ENCODE results near the gene SLC22A1. TPM values are rescaled to one million over a fixed set of nuclear protein-coding genes. Genes with fewer than 3 reads are reported as not detected.
"Not testable (repeated sequence)": the region's sequence is repeated elsewhere in the genome, so short reads cannot be mapped to it uniquely, and the experiment has no call there.

SLC22A1 gene
- total RNA-seq, 1 donor from 2014 or later = 0.44 TPM

DNA sequence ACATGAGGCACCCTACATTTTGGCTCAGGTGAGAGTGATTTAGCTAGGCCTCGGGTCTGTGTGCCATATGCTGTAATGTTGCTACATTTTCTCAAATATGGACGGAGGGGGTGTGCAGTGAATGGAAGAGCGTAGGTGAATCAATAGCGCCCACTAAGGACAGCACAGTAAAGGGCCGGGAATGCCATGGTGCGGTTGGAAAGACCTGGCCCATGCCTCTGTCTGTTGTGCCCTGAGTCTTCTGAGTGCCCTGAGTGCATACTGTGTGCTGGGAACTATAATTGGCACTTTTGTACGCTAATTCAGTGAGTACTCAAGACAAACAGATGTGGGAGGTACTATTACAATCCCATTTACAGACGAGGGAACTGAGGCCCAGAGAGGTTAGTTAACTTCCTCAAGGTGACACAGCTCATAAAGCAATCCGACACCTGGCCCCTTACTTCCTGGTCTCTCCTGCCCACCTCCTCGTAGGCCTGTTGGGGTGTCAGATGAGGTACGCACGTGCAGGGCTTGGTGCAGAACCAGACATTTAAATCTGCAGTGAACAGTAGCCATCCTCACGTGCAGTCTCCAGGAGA is 17.3 kb downstream of the SLC22A1 start:
- no peak for ATAC-seq

DNA sequence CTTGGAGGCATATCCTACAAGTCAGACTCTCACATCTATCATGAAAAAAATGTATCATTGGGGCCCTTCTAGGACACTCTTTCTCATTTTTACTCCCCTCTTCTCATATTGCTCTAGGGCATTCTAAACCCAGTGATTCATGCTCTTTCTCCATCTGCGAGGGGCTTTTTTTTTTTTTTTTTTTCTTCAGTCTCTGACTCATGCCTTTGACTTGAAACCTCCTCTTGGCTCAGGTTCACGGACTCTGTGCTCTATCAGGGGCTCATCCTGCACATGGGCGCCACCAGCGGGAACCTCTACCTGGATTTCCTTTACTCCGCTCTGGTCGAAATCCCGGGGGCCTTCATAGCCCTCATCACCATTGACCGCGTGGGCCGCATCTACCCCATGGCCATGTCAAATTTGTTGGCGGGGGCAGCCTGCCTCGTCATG is 17.8 kb downstream of the SLC22A1 start:
- ATAC-seq = no peak

DNA sequence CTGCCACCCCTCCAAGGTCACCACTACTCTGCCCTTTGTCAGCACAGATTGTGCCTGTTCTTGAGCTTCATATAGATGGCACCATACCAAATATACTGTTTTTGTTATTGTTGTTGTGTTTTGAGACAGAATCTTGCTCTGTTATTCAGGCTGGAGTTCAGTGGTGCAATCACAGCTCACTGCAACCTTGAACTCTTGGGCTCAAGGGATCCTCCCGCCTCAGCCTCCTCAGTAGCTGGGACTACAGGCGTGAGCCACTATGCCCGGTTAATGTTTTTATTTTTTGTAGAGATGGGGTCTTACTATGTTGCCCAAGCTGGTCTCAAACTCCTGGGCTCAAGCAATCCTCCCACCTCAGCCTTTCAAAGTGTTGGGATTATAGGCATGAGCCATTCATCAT is 18.9 kb downstream of the SLC22A1 start:
- not testable (repeated sequence) for ATAC-seq

DNA sequence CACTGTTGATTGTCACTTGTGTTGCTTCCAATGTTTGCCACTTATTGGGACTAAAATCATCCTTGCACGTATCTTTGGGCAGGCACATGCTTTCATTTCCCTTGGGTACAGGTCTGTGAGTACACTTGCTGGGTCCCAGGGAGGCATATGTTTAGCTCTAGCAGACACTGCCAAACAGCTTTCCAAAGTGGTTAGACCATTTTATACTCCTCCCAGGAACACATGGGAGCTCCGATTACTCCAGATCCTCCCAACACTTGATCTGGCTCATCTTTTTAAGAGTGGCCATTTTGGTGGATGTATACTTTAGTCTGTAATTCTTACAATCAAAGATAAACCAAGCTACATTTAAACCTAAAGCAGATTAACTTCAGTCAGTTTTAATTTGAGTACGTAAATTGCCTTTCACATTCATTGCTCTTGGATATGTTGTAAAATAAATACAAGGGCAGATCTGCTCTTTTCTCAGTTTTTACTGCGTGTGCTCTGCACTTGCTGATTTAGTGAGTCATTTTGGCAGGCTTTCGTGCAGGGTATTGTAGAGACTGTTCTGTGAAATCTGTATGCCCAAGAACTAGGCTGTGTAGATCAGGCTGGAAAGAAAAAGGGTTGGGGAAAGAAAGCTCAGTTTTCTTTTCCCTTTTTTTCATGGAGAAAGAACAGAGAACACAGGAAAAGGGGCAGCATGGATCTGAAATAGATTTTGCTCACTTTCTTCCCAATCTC is 19.5 kb downstream of the SLC22A1 start:
- ATAC-seq = no peak

DNA sequence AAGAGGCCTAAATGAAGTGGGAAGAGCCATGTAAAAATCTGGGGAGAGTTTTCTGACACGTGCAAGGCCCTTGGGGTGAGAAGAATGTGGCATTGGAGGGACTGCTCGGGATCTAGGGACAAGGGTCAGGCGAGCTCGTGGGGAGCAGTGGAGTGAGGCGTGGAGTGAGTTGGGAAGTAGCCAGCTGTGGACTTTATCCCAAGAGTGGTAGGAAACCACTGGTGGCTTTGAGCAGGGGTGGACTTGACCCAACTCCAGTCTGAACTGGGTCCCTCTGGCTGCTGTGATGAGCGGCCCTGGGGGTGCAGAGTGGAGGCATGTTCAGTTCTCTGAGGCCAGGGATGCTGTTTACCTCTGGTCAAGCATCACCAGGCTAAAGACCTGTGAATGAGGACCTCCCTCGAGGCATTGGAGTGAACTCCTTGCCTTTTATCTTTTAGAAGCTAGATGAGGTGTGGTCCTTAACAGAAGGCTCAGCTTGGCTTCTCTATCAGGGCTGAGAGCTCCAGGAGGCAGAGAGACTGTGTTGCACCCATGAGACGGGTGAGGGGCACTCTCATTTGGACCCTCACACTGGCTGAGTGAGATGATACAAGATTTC is 20.6 kb downstream of the SLC22A1 start:
- no peak for ATAC-seq

DNA sequence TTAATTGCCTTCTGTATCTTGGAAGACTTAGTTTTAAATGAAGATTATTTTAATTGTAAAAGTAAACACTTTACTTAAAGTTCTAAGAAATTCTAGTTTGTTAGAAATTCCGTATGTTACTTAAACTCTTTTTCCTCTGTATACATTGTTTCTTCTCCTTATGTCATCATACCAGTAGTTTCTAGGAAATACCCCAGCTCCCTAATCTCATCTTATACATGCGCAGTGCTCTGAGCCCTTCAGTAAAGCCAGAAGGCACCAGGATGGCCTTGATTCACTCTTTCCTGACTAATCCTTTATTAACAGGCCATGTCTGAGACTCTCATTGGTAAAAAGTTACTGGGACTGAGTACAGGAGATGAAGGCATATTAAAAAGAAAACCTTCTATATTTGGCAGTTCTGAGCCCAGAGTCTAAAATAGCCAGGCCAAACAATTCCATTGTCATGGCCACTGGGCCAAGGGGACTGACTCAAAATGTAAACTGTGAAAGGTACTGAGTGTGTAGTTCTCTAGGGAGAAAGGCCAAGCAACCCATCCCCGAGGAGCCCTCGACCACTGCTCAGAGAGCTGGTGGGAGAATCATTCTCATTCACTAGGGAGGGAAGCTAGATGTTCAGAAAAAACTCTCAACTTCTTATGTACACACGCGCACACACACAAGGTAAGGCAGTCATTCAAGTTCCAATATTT is 25.0 kb downstream of the SLC22A1 start:
- no peak for ATAC-seq

DNA sequence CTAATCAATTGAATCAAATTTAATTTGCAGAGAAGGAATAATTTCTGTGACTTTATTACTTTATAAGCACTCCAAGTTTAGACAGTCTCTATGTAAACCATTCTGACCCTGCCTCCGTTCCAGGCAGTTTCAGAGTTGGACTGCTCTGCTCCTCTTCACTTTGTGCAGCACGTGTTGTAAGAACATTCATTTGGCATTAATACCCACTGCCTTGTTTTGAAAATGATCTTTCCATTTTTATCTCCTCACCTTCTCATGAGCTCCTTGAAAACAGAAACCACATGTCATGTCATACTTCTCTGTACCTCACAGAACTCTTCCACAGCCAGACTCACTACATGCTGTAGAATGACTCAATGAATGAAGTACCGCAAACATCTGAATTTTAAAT is 25.5 kb downstream of the SLC22A1 start:
- no peak for ATAC-seq

DNA sequence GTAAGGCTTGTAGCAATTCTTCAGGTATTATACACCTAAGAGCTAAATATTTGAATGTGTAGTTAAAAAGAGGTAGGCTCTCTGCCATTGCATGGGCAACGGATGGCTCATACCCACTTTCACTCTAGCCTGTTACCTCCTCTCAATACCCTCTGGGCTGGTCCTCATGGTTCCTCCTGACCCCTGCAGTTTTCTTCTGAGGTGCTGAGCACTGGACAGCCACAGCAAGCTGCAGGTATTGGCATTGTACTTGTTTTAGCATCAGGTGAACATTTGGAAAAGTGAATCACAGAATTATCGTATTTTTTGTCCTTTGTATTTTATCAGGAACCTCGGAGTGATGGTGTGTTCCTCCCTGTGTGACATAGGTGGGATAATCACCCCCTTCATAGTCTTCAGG is 32.9 kb downstream of the SLC22A1 start:
- ATAC-seq = no peak

DNA sequence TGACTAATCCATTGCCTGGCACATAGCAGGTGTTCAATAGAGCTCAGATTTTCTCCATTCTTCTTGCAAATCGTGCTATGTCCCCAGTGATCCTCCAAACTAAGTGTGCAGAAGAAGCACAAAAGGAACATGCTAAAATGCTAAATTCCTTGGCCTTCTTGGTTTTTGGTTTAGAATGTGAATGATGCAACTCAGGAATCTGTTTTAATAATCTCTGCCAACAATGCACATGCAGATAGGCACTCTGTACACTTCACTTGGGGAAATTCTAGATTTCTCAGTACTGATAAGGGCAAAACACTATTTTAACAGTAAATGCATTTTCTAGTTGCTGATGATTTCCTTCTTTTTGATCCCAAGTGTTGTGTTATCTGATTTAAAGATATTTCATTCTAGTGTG is 35.2 kb downstream of the SLC22A1 start:
- ATAC-seq = no peak

DNA sequence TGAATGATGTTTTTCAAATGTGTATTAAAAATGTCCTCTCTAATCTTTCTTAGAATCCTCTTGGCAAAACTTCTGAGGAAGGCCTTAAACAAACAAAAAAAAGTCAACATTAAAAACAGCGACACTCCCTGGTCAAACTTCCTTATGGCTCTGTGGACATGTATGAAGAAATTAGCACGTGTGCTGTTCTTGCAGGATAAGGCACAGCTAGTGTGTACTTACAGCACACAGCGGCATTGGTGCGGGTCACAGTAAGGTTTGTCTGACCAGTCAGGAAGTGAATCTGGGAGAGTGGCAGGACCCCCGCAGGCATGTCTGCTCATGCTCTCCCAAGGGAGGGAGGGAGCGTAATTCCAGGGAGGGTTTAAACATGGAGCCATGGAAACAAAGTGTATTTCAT is 38.8 kb downstream of the SLC22A1 start:
- ATAC-seq = no peak

DNA sequence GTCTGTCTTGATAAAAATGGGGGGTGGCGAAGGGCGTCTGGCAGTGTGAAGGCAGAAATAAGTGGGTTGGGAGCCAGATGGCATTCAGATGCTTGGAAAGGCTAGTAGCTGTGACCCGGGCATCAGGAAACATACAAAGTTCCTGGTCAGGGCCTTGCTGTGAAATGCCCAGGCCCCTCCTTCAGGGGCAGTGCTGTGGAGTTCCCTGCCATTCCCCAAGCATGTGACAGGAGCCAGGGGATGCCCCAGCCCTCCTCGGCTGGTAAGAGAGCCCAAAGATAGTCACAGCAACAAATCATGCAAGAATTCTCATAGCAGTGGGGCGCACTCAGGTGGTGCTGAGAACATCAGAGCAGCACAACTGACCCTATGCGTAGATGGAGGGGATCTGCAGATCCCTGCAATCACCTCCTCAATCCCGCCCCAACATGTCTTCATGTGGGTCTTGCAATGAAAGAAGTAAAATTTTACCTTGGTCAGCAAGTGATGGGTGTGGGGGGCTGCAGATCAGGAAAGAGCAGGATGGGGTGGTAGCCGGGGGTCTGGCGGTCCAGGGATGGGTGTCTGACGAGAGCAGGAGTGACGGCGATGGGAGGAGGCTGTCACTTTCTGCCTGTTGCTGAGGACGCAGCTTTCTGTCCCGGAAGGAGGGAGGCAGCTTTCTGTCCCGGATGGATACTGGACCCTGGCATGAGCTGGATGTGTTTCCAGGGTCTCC is 39.5 kb downstream of the SLC22A1 start:
- ATAC-seq = no peak

DNA sequence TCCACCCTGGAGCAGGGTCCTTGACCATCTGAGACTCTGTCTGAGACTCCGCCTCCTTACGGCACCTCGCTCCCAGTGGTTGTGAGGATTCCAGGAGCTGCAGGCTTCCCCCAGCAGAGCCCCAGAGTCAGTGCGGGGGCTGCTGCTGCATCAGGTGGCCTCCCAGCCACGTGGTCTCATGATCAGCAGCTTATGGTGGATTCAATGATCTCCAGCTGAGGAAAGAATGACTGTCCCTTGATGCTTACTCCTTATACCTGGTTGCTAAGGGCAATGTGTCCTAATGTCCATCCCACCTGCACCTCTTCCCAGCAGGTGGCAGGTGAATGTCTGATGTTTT is 40.0 kb downstream of the SLC22A1 start:
- no peak for ATAC-seq

DNA sequence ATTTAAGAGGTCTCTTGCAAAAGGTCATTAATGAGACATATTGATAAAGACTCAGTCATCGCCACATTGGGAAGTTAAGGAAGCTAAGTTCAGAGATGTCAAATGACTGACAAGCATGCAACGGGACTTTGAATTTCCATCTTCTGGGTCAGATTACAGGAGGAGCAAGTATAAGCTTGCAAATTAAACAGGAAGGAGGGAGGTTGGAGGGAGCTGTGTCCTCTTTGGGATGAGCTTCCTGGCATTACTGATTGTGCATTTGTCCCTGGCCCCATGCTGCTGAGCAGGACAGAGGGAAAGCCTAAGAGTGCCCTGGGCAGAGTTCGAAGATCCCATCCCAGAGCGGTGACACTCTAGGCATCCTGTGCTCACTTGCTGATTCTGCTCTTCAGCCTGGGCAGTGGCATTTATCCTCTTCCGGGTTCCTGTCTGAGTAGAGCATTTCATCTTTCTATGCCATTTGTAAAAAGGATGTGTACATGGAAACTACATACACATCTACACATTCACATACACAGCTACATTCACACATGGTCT is 40.5 kb downstream of the SLC22A1 start:
- no peak for ATAC-seq

DNA sequence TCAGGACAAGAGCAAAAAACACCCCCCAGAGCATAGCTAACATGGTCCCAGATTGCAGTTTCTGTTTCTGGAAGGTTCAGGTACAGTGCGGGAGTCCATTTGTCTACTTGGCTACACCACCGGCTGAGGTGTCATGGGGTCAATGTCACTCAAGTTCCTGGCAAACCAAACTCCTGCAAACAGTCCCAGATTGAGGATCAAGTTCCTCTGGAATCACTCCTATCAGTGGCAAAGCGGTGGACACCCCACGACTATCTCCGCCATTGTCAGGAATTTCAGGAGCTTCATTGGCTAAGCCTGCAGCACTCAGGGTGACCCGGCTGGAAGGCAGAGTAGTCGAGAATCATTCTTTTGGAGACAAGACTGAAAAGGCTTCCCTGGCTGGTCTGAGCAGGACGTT is 41.8 kb downstream of the SLC22A1 start:
- no peak for ATAC-seq

DNA sequence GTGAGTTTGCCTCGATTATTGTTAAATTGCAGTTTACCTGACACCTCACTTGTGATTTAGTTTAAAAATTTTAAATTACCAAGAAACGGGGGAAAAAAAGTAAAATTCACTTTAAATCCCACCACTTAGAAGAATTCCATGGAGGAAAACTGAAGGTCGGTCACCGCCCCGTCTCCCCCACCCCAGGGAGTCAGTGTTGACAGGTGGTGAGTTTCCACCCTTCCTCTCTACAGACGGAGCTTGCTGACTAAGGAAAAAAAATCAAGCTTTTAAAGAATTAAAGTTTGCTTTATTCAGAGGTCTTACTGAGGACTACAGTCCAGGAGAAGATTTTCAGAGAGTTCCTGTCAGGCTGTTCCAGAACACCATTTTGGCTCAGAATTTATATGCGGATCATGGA is 42.3 kb downstream of the SLC22A1 start:
- no peak for ATAC-seq

DNA sequence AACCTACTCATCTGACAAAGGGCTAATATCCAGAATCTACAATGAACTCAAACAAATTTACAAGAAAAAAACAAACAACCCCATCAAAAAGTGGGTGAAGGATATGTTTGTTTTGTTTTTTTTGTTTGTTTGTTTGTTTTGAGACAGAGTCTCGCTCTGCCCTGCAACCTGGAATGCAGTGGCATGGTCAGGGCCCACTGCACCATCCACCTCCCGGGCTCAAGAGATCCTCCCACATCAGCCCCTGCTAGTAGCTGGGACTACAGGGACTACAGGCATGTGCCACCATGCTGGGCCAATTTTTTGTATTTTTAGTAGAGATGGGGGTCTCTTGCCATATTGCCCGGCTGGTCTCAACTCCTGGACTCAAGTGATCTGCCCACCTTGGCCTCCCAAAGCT is 44.3 kb downstream of the SLC22A1 start:
- not testable (repeated sequence) for ATAC-seq

DNA sequence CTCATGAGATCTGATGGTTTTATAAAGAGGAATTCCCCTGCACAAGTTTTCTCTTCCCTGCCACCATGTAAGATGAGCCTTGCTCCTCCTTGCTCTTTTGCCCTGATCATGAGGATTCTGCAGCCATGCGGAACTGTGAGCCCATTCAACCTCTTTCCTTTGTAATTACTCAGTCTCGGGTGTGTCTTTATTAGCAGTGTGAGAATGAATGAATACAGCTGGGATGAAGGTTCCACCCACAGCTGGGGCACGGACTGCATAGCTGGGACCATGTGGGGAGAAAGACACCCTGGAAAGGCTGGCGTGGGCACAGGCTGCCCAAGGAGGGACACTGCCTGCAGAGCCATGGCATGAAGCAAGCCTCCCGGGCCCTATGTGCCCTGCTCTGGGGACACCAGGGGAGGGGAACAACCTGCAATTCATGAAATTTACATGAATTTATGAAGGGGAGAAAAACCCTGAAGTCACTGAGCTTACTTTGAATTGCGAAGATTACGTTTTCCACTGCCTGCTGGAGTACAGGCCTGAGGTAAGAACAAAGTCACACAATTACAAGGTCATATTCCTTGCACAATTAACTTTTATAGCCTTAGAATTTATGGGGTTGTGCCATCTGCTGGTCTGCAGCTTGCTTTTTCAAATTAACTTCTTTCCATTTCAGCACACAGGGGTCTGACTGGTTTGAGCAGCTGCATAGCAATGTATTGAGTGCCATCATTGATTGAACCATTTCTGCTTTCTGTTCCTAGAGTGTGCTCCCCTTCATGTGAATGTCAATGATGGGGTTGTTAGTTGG is 46.2 kb downstream of the SLC22A1 start:
- ATAC-seq = peak; percentile 62

DNA sequence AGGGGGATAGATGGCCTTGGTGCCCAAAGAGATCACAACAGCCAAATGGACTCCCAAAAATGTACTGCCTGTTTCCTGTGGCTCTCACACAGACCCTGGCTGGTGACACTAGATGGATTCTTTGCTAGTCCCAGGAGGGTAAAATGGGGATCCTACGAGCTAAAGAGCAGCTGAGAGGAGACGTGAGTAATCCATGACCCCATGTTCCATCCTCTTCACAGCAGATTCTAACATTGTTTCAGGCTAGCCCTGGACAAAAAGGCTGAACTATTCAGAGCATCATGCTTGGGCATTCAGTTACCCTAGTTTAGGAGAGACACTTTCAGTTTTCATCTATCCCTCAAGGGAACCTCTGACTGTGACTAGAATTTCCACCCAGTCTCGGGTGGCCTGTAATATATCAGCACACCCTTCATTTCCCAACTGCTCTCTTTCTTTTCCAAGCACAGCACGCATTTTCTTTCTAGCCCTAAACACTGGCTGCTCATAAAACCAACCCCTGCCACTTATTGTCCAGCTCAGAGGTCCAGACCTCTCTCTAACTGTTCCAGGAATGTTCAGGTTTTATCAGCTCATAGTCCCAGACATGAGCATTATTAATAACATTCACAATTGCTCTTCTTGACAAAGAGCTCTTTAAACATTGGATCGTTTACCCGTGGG is 48.5 kb downstream of the SLC22A1 start:
- no peak for ATAC-seq

DNA sequence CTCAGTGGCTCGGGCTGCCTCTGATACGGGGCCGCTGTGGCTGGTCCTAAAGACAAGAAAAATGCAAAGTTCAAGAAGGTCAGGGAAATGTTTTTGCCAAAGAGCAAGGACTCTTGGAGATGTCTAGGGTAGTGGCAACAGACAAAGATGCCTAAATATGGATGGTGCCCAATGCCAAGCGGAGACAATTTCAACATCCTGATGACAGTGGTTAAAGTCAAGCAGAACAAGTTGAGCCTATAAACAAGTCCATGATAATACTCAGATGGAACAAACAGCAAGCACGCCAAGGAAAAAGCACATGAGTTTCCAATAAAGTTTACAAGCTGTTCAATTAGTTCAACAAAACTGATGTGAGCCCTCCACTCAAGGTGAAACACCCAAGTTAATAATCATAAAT is 51.1 kb downstream of the SLC22A1 start:
- no peak for ATAC-seq

DNA sequence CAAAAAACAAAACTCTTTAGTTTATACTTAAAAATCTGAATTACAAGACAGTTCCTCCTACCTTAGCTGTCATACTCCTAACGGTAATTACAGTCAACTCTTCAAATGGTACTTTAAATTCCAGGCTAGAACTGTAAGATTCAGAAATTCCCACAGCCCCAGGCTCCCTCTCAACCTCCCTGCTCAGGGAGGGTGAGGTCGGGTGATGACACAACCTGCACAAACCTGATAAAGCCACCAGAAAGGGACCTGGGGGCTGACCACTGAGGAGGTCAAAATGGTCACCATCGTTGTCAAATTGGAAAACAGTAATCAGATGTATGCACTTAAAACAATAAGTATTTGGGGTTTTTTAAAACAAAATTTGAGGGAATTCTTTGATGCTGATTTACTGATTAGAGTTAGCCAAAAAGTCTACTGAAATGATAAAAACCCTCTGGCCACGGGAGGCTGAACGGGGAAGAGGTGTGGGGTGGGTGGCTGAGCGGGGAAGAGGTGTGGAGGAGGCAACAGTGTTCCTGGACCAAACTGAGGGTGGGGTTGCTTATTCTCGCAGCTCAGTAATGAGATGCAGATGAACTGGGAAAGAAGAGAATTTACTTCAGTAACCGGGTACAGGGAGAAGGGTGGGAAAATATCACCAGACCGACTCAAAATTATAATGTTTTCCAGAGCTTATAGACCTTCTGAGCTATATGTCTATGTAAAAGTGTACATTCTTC is 52.4 kb downstream of the SLC22A1 start:
- ATAC-seq = no peak

DNA sequence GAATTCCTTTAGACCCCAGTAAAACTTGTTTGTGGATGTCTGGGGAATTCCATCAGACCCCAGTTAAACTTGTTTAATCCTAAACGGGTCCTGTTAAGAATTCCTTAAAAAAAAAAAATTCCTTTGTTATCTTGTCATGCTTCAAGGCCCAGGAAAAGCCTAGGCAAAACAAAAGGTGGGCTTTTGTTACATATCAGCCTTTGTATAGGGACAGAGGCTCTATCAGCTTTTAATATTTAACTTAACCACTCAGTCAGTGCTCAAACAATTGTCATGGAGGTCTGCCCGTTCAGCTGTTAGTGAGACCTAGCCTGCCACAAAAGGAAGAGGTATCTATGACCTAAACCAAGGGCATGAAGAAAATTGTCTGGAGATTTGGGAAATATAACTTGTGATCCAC is 53.1 kb downstream of the SLC22A1 start:
- ATAC-seq = no peak

Data from esophagus mucosa (tissue), 1 donor.